ENCODE data around the gene ATP1A2. TPM values are rescaled to one million over a fixed set of nuclear protein-coding genes. Genes with fewer than 3 reads are reported as not detected.

Gene ATP1A2
- total and polyA plus RNA-seq, 2 donors (not counting 3 experiments of a cell fraction or from before 2014, with no cell fraction given): not detected

- Histone ChIP-seq H3K4me3 (replicated peaks in 1 of 3; ENCODE audit: insufficient read depth in 1 of 3, low read depth in 1 of 3, low read length in 3 of 3) (no peak overlapping the region), H2AFZ (ENCODE audit: low read depth, low read length) (no peak overlapping the region), H3K9me1 (replicated peaks; ENCODE audit: control insufficient read depth, extremely low read depth, insufficient read depth, low read length) (no peaks in the 10 kb centered on the region), H3K4me1 (ENCODE audit: control insufficient read depth, extremely low read depth, insufficient read depth, low read length) (peaks cover 5% of the 10 kb centered on the region), H3K36me3 (ENCODE audit: control insufficient read depth in 2 of 2, extremely low read depth in 1 of 2, insufficient read depth in 2 of 2, low read length in 2 of 2) (no peaks in the 10 kb centered on the region), H3K4me2 (ENCODE audit: insufficient read depth, low read length) (no peak overlapping the region), H4K20me1 (replicated peaks; ENCODE audit: control insufficient read depth, extremely low read depth, insufficient read depth, low read length) (no peaks in the 10 kb centered on the region), H3K9ac (replicated peaks; ENCODE audit: extremely low read depth, insufficient read depth, low read length) (no peak overlapping the region), H3K9me3 (replicated peaks; ENCODE audit: control insufficient read depth, insufficient read depth, low read length) (no peaks in the 10 kb centered on the region), H3K27me3 (ENCODE audit: control insufficient read depth in 2 of 2, insufficient read depth in 2 of 2, low read length in 2 of 2) (peaks cover 0 to 4% of the 10 kb centered on the region in 2 experiments), H3K27ac (ENCODE audit: insufficient read depth, low read depth, low read length) (no peak overlapping the region), H3K79me2 (ENCODE audit: control insufficient read depth, insufficient read depth, low read length) (no peaks in the 10 kb centered on the region)
- no peak for TF ChIP-seq MAX (IDR thresholded peaks at IDR 0.05; ENCODE audit: insufficient read depth, insufficient read length)
- TF ChIP-seq POLR2A (IDR thresholded peaks at IDR 0.05; ENCODE audit: low read depth, low read length): no peak
- no peak for TF ChIP-seq JUN (IDR thresholded peaks at IDR 0.05; ENCODE audit: borderline replicate concordance, insufficient read depth, insufficient read length, low read depth)
- TF ChIP-seq FOS (IDR thresholded peaks at IDR 0.05; ENCODE audit: borderline replicate concordance, insufficient read depth, low read length): no peak
- TF ChIP-seq POLR2AphosphoS5 (IDR thresholded peaks at IDR 0.05; ENCODE audit: insufficient read depth, low read depth, low read length): no peak
- TF ChIP-seq CTCF (IDR thresholded peaks at IDR 0.05; ENCODE audit: extremely low read depth in 1 of 2, insufficient read depth in 1 of 2, low read depth in 1 of 2, low read length in 2 of 2): no peak
- TF ChIP-seq MYC (IDR thresholded peaks at IDR 0.05; ENCODE audit: low read depth, low read length): no peak
- no peak for TF ChIP-seq EZH2 (IDR thresholded peaks at IDR 0.05; ENCODE audit: borderline replicate concordance, low read depth, low read length, severe bottlenecking)
- no peak for TF ChIP-seq GATA2 (IDR thresholded peaks at IDR 0.05; ENCODE audit: insufficient read depth, insufficient read length, low read depth, low read length)
- dilution Hi-C loops (cut with MboI; ENCODE audit: extremely low pct_ligation_motif_present, low sequenced_read_pairs): no loop called here
- POLR2A ChIA-PET: no interaction called here
- no TSS peak for BruUV-seq (replicated peaks)
- DNase-seq (ENCODE audit: low read depth, low spot score) (no peak), FAIRE-seq (no peak)
- intact Hi-C loops (cut with micrococcal nuclease): no loop called here
- CTCF ChIA-PET: interaction anchor here (1.3 to 1.7 kb wide), 2 partner anchors 21 to 189 kb away, joined by 3 to 4 read pairs; no protein-coding TSS in a partner anchor
These were observed 71.8 kb downstream of the ATP1A2 start for GRCh38 chr1:160187407-160187806.

Measured in endothelial cell of umbilical vein (primary cell).